Activated naive CD8-positive, alpha-beta T cell (primary cell): Measurements from ENCODE around the gene LDAF1.

Experiments used
- H3K27ac Mint-ChIP-seq: one replicate; pipeline ENCODE4 v1.8.0; 2021; ENCODE audit warnings: mixed read lengths
- H3K27me3 Mint-ChIP-seq: one replicate; pipeline ENCODE4 v1.8.0; 2021; ENCODE audit warnings: mixed read lengths
- H3K36me3 Mint-ChIP-seq: one replicate; pipeline ENCODE4 v1.8.0; 2021; ENCODE audit warnings: mixed read lengths
- H3K4me1 Mint-ChIP-seq: one replicate; pipeline ENCODE4 v1.8.0; 2021; ENCODE audit warnings: low read depth, mixed read lengths
- H3K4me3 Mint-ChIP-seq: one replicate; pipeline ENCODE4 v1.8.0; 2021; ENCODE audit warnings: mild to moderate bottlenecking, mixed read lengths
- H3K9me3 Mint-ChIP-seq: one replicate; pipeline ENCODE4 v1.8.0; 2021; ENCODE audit warnings: low read depth, mixed read lengths

The LDAF1 gene

DNA sequence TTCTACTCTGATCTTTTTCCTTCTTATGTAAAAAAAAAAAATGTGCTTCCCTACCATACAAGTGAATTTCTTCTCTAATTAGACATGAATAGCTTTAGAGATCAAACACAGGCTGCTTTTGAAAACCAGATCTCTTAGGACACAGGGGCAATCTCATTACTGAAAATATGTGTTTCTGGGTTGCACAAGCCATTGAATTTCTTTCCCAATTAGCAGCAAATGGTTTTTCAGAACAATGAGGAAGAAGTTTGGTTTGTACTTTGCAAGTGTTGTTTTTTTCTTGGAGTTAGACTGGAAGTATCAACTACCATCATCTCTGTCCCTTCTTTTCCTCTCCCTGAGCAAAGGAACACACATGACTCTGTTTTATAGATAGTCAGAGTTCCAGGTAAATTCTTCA, 69.4 kb downstream of the LDAF1 start:
- H3K27ac Mint-ChIP-seq = no peak overlapping the region
- H3K9me3 Mint-ChIP-seq = no peaks in the 10 kb centered on the region
- H3K36me3 Mint-ChIP-seq = no peaks in the 10 kb centered on the region
- peaks cover 2% of the 10 kb centered on the region for H3K4me1 Mint-ChIP-seq
- H3K4me3 Mint-ChIP-seq = no peak overlapping the region
- peaks cover 19% of the 10 kb centered on the region for H3K27me3 Mint-ChIP-seq

DNA sequence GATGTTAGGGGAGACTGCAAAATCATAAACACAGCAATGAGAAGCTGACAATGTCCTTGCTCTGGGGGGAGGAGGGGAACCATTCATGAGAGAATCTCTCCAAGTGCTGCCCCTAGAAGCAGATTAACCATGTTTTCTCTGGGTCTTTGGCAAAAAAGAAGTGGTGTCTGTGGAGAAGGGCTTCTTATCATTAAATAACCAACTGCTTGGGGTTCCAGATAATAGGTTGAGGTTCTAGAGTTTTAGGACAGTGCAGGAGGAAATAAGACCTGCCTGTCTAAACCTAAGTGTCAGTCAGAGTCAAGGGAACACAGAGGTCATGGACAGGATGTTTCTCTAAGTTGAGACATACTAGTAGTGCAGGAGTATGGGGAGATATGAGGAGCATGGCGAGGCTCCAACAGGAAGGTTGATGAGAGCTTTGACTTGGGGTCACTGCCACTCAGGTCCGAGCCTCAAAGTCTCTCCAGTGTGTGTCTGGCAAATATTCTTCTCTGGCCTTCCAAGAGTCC, 69.9 kb downstream of the LDAF1 start:
- Mint-ChIP-seq H3K36me3 (no peaks in the 10 kb centered on the region), H3K27ac (no peak overlapping the region), H3K4me1 (peaks cover 2% of the 10 kb centered on the region), H3K4me3 (no peak overlapping the region), H3K27me3 (peaks cover 18% of the 10 kb centered on the region), H3K9me3 (no peaks in the 10 kb centered on the region)
